Hematopoietic multipotent progenitor cell treated with erythropoietin and hydrocortisone succinate and interleukin-3 and kit ligand, for 8 days (in vitro differentiated cells): ENCODE measurements around the gene PSMD8.
"Not testable (repeated sequence)": the region's sequence is repeated elsewhere in the genome, so short reads cannot be mapped to it uniquely, and the experiment has no call there.

ENCODE experiments used
- DNase-seq: peaks from one replicate; pipeline ENCODE4 v3.0.0-alpha.2; 2015

PSMD8 gene

GRCh38 chr19:38374332-38375097 is at the start of gene PSMD8:
TSS of gene PSMD8 (plus strand) at chr19:38374571. CDS start at chr19:38374602, 31 bp downstream.
- peak; percentile 100 for DNase-seq

- DNase-seq, result no peak
These were observed 47.8 kb upstream of the PSMD8 start for GRCh38 chr19:38326591-38326990.

- DNase-seq, result no peak
These were observed 44.7 kb upstream of the PSMD8 start for GRCh38 chr19:38329651-38330050.

GRCh38 chr19:38331728-38332127 is 42.6 kb upstream of the PSMD8 start:
- DNase-seq, result no peak

GRCh38 chr19:38333245-38333644 is 41.1 kb upstream of the PSMD8 start:
- DNase-seq, result no peak

- peak; percentile 97 for DNase-seq
These were observed 38.3 kb upstream of the PSMD8 start for GRCh38 chr19:38335949-38336637.

- DNase-seq, result peak; percentile 96
These were observed 37.6 kb upstream of the PSMD8 start for GRCh38 chr19:38336638-38337359.

- no peak for DNase-seq
These were observed 37.1 kb upstream of the PSMD8 start for GRCh38 chr19:38337360-38337653.

GRCh38 chr19:38339011-38339410 is 35.4 kb upstream of the PSMD8 start:
- DNase-seq, result not testable (repeated sequence)

GRCh38 chr19:38340927-38341326 is 33.4 kb upstream of the PSMD8 start:
- no peak for DNase-seq

- no peak for DNase-seq
These were observed 27.5 kb upstream of the PSMD8 start for GRCh38 chr19:38346837-38347236.

GRCh38 chr19:38350883-38351282 is 23.5 kb upstream of the PSMD8 start:
- no peak for DNase-seq

GRCh38 chr19:38351865-38352395 is 22.4 kb upstream of the PSMD8 start:
- DNase-seq, result no peak

- no peak for DNase-seq
These were observed 21.8 kb upstream of the PSMD8 start for GRCh38 chr19:38352611-38353010.

GRCh38 chr19:38355728-38356725 is 18.3 kb upstream of the PSMD8 start:
- DNase-seq, result no peak

- DNase-seq, result no peak
These were observed 16.3 kb upstream of the PSMD8 start for GRCh38 chr19:38358071-38358470.

- DNase-seq, result no peak
These were observed 14.9 kb upstream of the PSMD8 start for GRCh38 chr19:38359242-38360021.

GRCh38 chr19:38360351-38360750 is 14.0 kb upstream of the PSMD8 start:
- no peak for DNase-seq

GRCh38 chr19:38360839-38361631 is 13.3 kb upstream of the PSMD8 start:
- no peak for DNase-seq

- DNase-seq, result peak; percentile 72
These were observed 12.7 kb upstream of the PSMD8 start for GRCh38 chr19:38361633-38362075.
